Measurements from ENCODE around the gene ATP1B1. TPM values are rescaled to one million over a fixed set of nuclear protein-coding genes. Genes with fewer than 3 reads are reported as not detected.

Gene ATP1B1
- total RNA-seq, 2 donors from 2014 or later: 116 to 138 TPM

DNA sequence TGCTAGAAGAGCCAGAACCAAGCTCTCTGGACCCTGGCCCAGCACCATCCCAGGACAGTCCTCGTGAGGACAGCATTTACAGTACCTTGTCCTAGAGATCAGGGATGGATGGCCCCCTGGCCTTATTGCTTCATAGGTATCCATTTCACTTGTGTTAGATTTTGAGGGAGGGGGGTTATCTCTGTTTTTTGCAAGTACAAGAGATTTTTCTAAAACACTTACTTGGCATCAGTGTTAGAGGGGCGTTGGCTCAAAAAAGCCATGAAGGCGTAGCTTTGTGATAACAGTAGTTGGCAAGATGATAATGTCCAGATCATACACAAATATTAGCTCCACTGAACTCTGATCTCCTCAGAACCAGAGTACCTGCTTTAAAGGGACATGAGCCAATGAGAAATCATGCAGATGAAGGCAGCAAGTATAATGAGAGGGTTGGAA, 5.8 kb upstream of the ATP1B1 start:
- 18 to 22% methylated on average over 3 of the region's 3 CpGs for WGBS, 2 donors
- DNase-seq (no peak), ATAC-seq (no peak)
- no peaks in the 10 kb centered on the region for H3K27me3 ChIP-seq
- H3K4me3 ChIP-seq: no peak overlapping the region
- no peaks in the 10 kb centered on the region for H3K9me3 ChIP-seq
- no peaks in the 10 kb centered on the region for H3K36me3 ChIP-seq (replicated peaks in 1 of 2; ENCODE audit: insufficient read depth in 1 of 2, low read depth in 2 of 2)
- H3K4me1 ChIP-seq: peaks cover 59% of the 10 kb centered on the region
- intact Hi-C loops (cut with DNase I): no loop called here
- TF ChIP-seq, protein P1, sequence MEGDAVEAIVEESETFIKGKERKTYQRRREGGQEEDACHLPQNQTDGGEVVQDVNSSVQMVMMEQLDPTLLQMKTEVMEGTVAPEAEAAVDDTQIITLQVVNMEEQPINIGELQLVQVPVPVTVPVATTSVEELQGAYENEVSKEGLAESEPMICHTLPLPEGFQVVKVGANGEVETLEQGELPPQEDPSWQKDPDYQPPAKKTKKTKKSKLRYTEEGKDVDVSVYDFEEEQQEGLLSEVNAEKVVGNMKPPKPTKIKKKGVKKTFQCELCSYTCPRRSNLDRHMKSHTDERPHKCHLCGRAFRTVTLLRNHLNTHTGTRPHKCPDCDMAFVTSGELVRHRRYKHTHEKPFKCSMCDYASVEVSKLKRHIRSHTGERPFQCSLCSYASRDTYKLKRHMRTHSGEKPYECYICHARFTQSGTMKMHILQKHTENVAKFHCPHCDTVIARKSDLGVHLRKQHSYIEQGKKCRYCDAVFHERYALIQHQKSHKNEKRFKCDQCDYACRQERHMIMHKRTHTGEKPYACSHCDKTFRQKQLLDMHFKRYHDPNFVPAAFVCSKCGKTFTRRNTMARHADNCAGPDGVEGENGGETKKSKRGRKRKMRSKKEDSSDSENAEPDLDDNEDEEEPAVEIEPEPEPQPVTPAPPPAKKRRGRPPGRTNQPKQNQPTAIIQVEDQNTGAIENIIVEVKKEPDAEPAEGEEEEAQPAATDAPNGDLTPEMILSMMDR (IDR thresholded peaks at IDR 0.05): no peak
- TF ChIP-seq POLR2A (IDR thresholded peaks at IDR 0.05): no peak
- H3K27ac ChIP-seq: peak overlapping the region in 3 of 4 donors; percentile 25 to 94 (median 93)

DNA sequence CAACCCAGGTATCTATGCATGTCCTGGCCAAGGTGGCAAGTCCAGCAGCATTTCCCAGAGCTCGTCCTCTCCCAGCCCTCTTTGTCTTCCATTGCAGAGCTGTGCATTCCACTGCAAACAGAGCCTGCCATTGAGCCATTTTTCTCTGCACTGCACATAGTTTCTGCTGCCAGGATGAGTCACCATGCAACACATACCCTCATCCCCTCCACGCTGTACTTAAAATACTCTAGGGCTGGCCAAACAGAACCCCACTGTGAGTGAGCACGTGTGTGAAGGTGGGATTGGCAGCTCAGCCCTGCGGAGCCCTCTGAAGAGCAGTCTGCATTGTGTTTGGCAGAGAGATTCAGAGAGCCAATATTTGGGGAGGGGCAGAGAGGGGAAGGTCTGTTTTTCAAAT, 3.9 kb upstream of the ATP1B1 start:
- WGBS, 2 donors: 41 to 46% methylated on average over 4 of the region's 4 CpGs
- peak overlapping the region; percentile 87 to 94 (median 93) for H3K27ac ChIP-seq
- peak in 3 of 4 donors; percentile 50 to 55 (median 52) for DNase-seq

DNA sequence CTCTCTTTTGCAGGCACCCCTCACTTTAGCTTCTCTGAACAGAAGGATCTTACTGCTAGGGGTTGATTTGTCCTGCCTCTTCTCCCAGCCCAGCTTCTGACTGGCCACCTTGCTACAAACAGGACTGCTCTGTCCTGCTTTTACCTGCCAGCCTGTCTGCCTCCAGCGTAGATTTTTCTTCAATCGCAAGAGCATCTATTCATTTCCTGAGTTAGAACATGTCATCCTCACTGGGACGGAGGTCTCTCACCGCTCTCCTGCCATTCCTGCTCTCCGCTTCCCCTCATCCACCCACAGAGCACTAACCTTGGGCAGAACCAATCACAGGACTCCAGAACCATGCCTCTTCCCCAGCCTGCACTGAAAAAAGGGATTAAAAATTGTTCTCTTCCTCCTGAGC, 3.5 kb upstream of the ATP1B1 start:
- H3K4me3 ChIP-seq: no peak overlapping the region
- DNase-seq (no peak), ATAC-seq (no peak)
- peaks cover 63% of the 10 kb centered on the region for H3K4me1 ChIP-seq
- WGBS, 2 donors: 48 to 57% methylated on average over 5 of the region's 5 CpGs
- intact Hi-C loops (cut with DNase I): no loop called here
- no peaks in the 10 kb centered on the region for H3K36me3 ChIP-seq (replicated peaks in 1 of 2; ENCODE audit: insufficient read depth in 1 of 2, low read depth in 2 of 2)
- no peaks in the 10 kb centered on the region for H3K27me3 ChIP-seq
- TF ChIP-seq POLR2A (IDR thresholded peaks at IDR 0.05): no peak
- TF ChIP-seq, protein P1 (IDR thresholded peaks at IDR 0.05): no peak
- H3K27ac ChIP-seq: peak overlapping the region; percentile 87 to 94 (median 93)
- no peaks in the 10 kb centered on the region for H3K9me3 ChIP-seq

More for the DNA sequence above, 3.9 kb upstream of the ATP1B1 start:
- Histone ChIP-seq H3K36me3 (replicated peaks in 1 of 2; ENCODE audit: insufficient read depth in 1 of 2, low read depth in 2 of 2) (no peaks in the 10 kb centered on the region), H3K4me3 (no peak overlapping the region), H3K4me1 (peaks cover 59% of the 10 kb centered on the region), H3K9me3 (no peaks in the 10 kb centered on the region), H3K27me3 (no peaks in the 10 kb centered on the region)
- no peak for ATAC-seq
- intact Hi-C loops (cut with DNase I): no loop called here
- no peak for TF ChIP-seq POLR2A (IDR thresholded peaks at IDR 0.05)
- TF ChIP-seq, protein P1 (IDR thresholded peaks at IDR 0.05): no peak

DNA sequence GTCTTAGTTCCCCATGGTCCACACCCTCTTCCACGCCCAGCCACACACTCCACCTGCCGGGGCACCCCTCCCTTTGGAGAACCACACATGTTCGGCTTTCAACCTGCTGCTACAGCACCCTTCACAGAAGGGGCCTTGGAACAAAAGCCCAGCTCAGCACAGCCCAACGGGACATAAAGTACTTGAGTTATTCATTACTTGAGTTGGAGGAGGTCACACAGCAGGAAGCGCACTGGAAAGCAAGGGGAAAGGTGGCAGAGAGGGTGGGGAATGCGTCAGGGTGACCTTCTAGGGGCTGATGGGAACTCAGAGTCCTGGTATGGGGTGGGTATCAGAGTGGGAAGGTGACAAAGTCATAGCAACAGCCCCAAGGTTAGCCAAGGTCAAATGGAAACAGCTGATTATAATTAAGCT, 3.0 kb upstream of the ATP1B1 start:
- Histone ChIP-seq H3K27me3 (no peaks in the 10 kb centered on the region), H3K27ac (peak overlapping the region; percentile 87 to 94 (median 93)), H3K9me3 (no peaks in the 10 kb centered on the region), H3K4me3 (no peak overlapping the region), H3K36me3 (replicated peaks in 1 of 2; ENCODE audit: insufficient read depth in 1 of 2, low read depth in 2 of 2) (no peaks in the 10 kb centered on the region), H3K4me1 (peaks cover 67% of the 10 kb centered on the region)
- intact Hi-C loops (cut with DNase I): no loop called here
- ATAC-seq (peak; percentile 24), DNase-seq (peak; percentile 68 to 87 (median 85))
- 14 to 22% methylated on average over 6 of the region's 6 CpGs for WGBS, 2 donors
- TF ChIP-seq POLR2A (IDR thresholded peaks at IDR 0.05): peak in 2 of 3 donors; percentile 65 to 67
- TF ChIP-seq, protein P1 (IDR thresholded peaks at IDR 0.05): peak in 1 of 7 experiments; percentile 7

DNA sequence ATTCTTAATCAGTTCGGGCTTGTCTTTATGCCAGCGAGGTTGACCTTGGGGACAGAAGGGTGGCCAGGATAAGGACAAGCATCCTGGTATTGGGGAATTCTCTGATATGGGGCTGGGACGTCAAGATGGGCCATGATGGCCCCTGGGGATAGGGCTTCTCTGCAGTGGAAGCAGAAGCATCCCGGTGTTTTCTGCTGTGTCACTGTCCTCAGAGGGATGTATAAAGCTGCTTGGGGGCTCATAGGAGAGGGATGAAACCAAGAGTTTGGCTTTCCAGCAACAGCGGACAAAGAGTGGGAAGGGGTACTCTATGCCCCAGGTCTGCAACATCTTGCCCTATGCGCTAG, 1.4 kb upstream of the ATP1B1 start:
- ATAC-seq (no peak), DNase-seq (peak in 1 of 4 donors; percentile 14)
- TF ChIP-seq, protein P1 (IDR thresholded peaks at IDR 0.05): no peak
- TF ChIP-seq POLR2A (IDR thresholded peaks at IDR 0.05): no peak
- WGBS, 2 donors: 25 to 40% methylated on average over 6 of the region's 6 CpGs
- Histone ChIP-seq H3K27me3 (no peaks in the 10 kb centered on the region), H3K9me3 (no peaks in the 10 kb centered on the region), H3K4me3 (no peak overlapping the region), H3K27ac (peak overlapping the region; percentile 87 to 94 (median 93)), H3K36me3 (replicated peaks in 1 of 2; ENCODE audit: insufficient read depth in 1 of 2, low read depth in 2 of 2) (no peaks in the 10 kb centered on the region), H3K4me1 (peaks cover 74% of the 10 kb centered on the region)
- intact Hi-C loops (cut with DNase I): no loop called here

Measured in body of pancreas (tissue), 4 donors.